Activated T-cell treated with anti-CD3 and anti-CD28 coated beads, Interleukin-2, amount 50 U/mL, for 24 hours (primary cell): ENCODE measurements around the gene BMP2K.
"Not testable (repeated sequence)": the region's sequence is repeated elsewhere in the genome, so short reads cannot be mapped to it uniquely, and the experiment has no call there.

Experiments
- DNase-seq: peaks from one replicate; pipeline ENCODE4 v3.0.0-alpha.2; 2020
- H3K27ac Mint-ChIP-seq: 2 replicates; pipeline ENCODE4 v1.8.0; 2020; ENCODE audit warnings: mild to moderate bottlenecking, mixed read lengths
- H3K27me3 Mint-ChIP-seq: 2 replicates; pipeline ENCODE4 v1.8.0; 2020; ENCODE audit warnings: mixed read lengths
- H3K36me3 Mint-ChIP-seq: 2 replicates; pipeline ENCODE4 v1.8.0; 2020; ENCODE audit warnings: low read depth, mixed read lengths
- H3K4me1 Mint-ChIP-seq: 2 replicates; pipeline ENCODE4 v1.8.0; 2020; ENCODE audit warnings: low read depth, mixed read lengths
- H3K4me3 Mint-ChIP-seq: 2 replicates; pipeline ENCODE4 v1.8.0; 2020; ENCODE audit warnings: mild to moderate bottlenecking, moderate library complexity, mixed read lengths
- H3K9me3 Mint-ChIP-seq: 2 replicates; pipeline ENCODE4 v1.8.0; 2020; ENCODE audit warnings: mixed read lengths

The BMP2K gene

GRCh38 chr4:78840286-78840685 is 64.1 kb downstream of the BMP2K start:
- peaks cover 34% of the 10 kb centered on the region for H3K36me3 Mint-ChIP-seq
- not testable (repeated sequence) for H3K27me3 Mint-ChIP-seq, DNase-seq, H3K4me3 Mint-ChIP-seq, H3K9me3 Mint-ChIP-seq, H3K4me1 Mint-ChIP-seq, H3K27ac Mint-ChIP-seq

GRCh38 chr4:78845472-78845871 is 69.3 kb downstream of the BMP2K start:
- Mint-ChIP-seq H3K27me3 (no peaks in the 10 kb centered on the region), H3K4me1 (peaks cover 10% of the 10 kb centered on the region), H3K9me3 (no peaks in the 10 kb centered on the region), H3K27ac (no peak overlapping the region), H3K4me3 (no peak overlapping the region), H3K36me3 (peaks cover 13% of the 10 kb centered on the region)
- DNase-seq, result no peak

GRCh38 chr4:78846258-78846657 is 70.1 kb downstream of the BMP2K start:
- H3K9me3 Mint-ChIP-seq, result no peaks in the 10 kb centered on the region
- H3K36me3 Mint-ChIP-seq, result peaks cover 17% of the 10 kb centered on the region
- peaks cover 10% of the 10 kb centered on the region for H3K4me1 Mint-ChIP-seq
- no peak overlapping the region for H3K4me3 Mint-ChIP-seq
- DNase-seq, result no peak
- no peak overlapping the region for H3K27ac Mint-ChIP-seq
- H3K27me3 Mint-ChIP-seq, result no peaks in the 10 kb centered on the region

- Mint-ChIP-seq H3K9me3 (no peaks in the 10 kb centered on the region), H3K36me3 (peaks cover 31% of the 10 kb centered on the region), H3K27ac (no peak overlapping the region), H3K4me1 (peaks cover 6% of the 10 kb centered on the region), H3K4me3 (no peak overlapping the region), H3K27me3 (no peaks in the 10 kb centered on the region)
- no peak for DNase-seq
Measured at GRCh38 chr4:78862314-78862737, 86.2 kb downstream of the BMP2K start.

GRCh38 chr4:78863254-78863869 is 87.2 kb downstream of the BMP2K start:
- Mint-ChIP-seq H3K9me3 (no peaks in the 10 kb centered on the region), H3K27ac (peak overlapping the region; percentile 69), H3K4me1 (peaks cover 6% of the 10 kb centered on the region), H3K27me3 (no peaks in the 10 kb centered on the region), H3K4me3 (no peak overlapping the region), H3K36me3 (peaks cover 35% of the 10 kb centered on the region)
- no peak for DNase-seq

- Mint-ChIP-seq H3K4me3 (no peak overlapping the region), H3K4me1 (peaks cover 6% of the 10 kb centered on the region), H3K27me3 (no peaks in the 10 kb centered on the region), H3K9me3 (no peaks in the 10 kb centered on the region), H3K36me3 (peaks cover 42% of the 10 kb centered on the region), H3K27ac (no peak overlapping the region)
- no peak for DNase-seq
Measured at GRCh38 chr4:78863991-78864390, 87.8 kb downstream of the BMP2K start.

GRCh38 chr4:78864405-78865024 is 88.4 kb downstream of the BMP2K start:
- no peak for DNase-seq
- H3K4me3 Mint-ChIP-seq, result no peak overlapping the region
- H3K9me3 Mint-ChIP-seq, result no peaks in the 10 kb centered on the region
- H3K4me1 Mint-ChIP-seq, result peaks cover 6% of the 10 kb centered on the region
- H3K36me3 Mint-ChIP-seq, result peaks cover 40% of the 10 kb centered on the region
- no peak overlapping the region for H3K27ac Mint-ChIP-seq
- no peaks in the 10 kb centered on the region for H3K27me3 Mint-ChIP-seq

GRCh38 chr4:78865451-78865850 is 89.3 kb downstream of the BMP2K start:
- Mint-ChIP-seq H3K36me3 (peaks cover 34% of the 10 kb centered on the region), H3K27me3 (no peaks in the 10 kb centered on the region), H3K9me3 (no peaks in the 10 kb centered on the region), H3K27ac (no peak overlapping the region), H3K4me1 (peaks cover 6% of the 10 kb centered on the region), H3K4me3 (no peak overlapping the region)
- no peak for DNase-seq

GRCh38 chr4:78868712-78869111 is 92.6 kb downstream of the BMP2K start:
- DNase-seq, H3K27ac Mint-ChIP-seq, H3K9me3 Mint-ChIP-seq, H3K27me3 Mint-ChIP-seq, H3K4me1 Mint-ChIP-seq, H3K4me3 Mint-ChIP-seq: not testable (repeated sequence)
- H3K36me3 Mint-ChIP-seq, result peaks cover 49% of the 10 kb centered on the region

- H3K27me3 Mint-ChIP-seq, result no peaks in the 10 kb centered on the region
- no peaks in the 10 kb centered on the region for H3K4me1 Mint-ChIP-seq
- H3K36me3 Mint-ChIP-seq, result peaks cover 58% of the 10 kb centered on the region
- H3K27ac Mint-ChIP-seq, result no peak overlapping the region
- DNase-seq, result no peak
- H3K4me3 Mint-ChIP-seq, result no peak overlapping the region
- H3K9me3 Mint-ChIP-seq, result no peaks in the 10 kb centered on the region
Measured at GRCh38 chr4:78870056-78870455, 93.9 kb downstream of the BMP2K start.

GRCh38 chr4:78876568-78877320 is 100.6 kb downstream of the BMP2K start:
- DNase-seq, result no peak
- Mint-ChIP-seq H3K36me3 (peaks cover 38% of the 10 kb centered on the region), H3K4me1 (no peaks in the 10 kb centered on the region), H3K4me3 (no peak overlapping the region), H3K27me3 (no peaks in the 10 kb centered on the region), H3K9me3 (no peaks in the 10 kb centered on the region), H3K27ac (no peak overlapping the region)

GRCh38 chr4:78878031-78878430 is 101.9 kb downstream of the BMP2K start:
- no peaks in the 10 kb centered on the region for H3K4me1 Mint-ChIP-seq
- no peaks in the 10 kb centered on the region for H3K27me3 Mint-ChIP-seq
- no peak overlapping the region for H3K27ac Mint-ChIP-seq
- H3K36me3 Mint-ChIP-seq, result peaks cover 26% of the 10 kb centered on the region
- no peak overlapping the region for H3K4me3 Mint-ChIP-seq
- no peaks in the 10 kb centered on the region for H3K9me3 Mint-ChIP-seq
- no peak for DNase-seq

GRCh38 chr4:78880874-78881492 is 104.8 kb downstream of the BMP2K start:
- Mint-ChIP-seq H3K4me3 (no peak overlapping the region), H3K9me3 (no peaks in the 10 kb centered on the region), H3K36me3 (peaks cover 8% of the 10 kb centered on the region), H3K27me3 (no peaks in the 10 kb centered on the region), H3K4me1 (no peaks in the 10 kb centered on the region), H3K27ac (no peak overlapping the region)
- DNase-seq, result no peak

- no peak overlapping the region for H3K4me3 Mint-ChIP-seq
- no peak overlapping the region for H3K27ac Mint-ChIP-seq
- H3K4me1 Mint-ChIP-seq, result peaks cover 2% of the 10 kb centered on the region
- H3K9me3 Mint-ChIP-seq, result no peaks in the 10 kb centered on the region
- no peaks in the 10 kb centered on the region for H3K27me3 Mint-ChIP-seq
- DNase-seq, result no peak
- H3K36me3 Mint-ChIP-seq, result peaks cover 18% of the 10 kb centered on the region
Measured at GRCh38 chr4:78885598-78885997, 109.4 kb downstream of the BMP2K start.

- Mint-ChIP-seq H3K36me3 (peaks cover 43% of the 10 kb centered on the region), H3K27me3 (no peaks in the 10 kb centered on the region), H3K27ac (no peak overlapping the region), H3K4me1 (peaks cover 2% of the 10 kb centered on the region), H3K4me3 (no peak overlapping the region), H3K9me3 (no peaks in the 10 kb centered on the region)
- no peak for DNase-seq
Measured at GRCh38 chr4:78889955-78890354, 113.8 kb downstream of the BMP2K start.
